GM19099 (cell line): ENCODE data around the gene GLS.

ENCODE experiments used
- POLR2A ChIP-seq: IDR thresholded peaks from 3 replicates; pipeline ENCODE4 v1.6.1; 2011; ENCODE audit warnings: low read depth; ENCODE audit not compliant: insufficient read length; ENCODE audit errors: extremely low read depth

GLS gene

GRCh38 chr2:190935054-190935453 is 54.4 kb downstream of the GLS start:
- no peak for TF ChIP-seq POLR2A

- no peak for TF ChIP-seq POLR2A
Observed at GRCh38 chr2:190938771-190939335, 58.2 kb downstream of the GLS start.

GRCh38 chr2:190940454-190940853 is 59.8 kb downstream of the GLS start:
- no peak for TF ChIP-seq POLR2A

- no peak for TF ChIP-seq POLR2A
Observed at GRCh38 chr2:190941571-190941970, 61.0 kb downstream of the GLS start.

GRCh38 chr2:190942697-190943096 is 62.1 kb downstream of the GLS start:
- TF ChIP-seq POLR2A, result no peak

- TF ChIP-seq POLR2A, result no peak
Observed at GRCh38 chr2:190943706-190944105, 63.1 kb downstream of the GLS start.

GRCh38 chr2:190947141-190947540 is 66.5 kb downstream of the GLS start:
- TF ChIP-seq POLR2A, result no peak

- no peak for TF ChIP-seq POLR2A
Observed at GRCh38 chr2:190947711-190948251, 67.2 kb downstream of the GLS start.

- TF ChIP-seq POLR2A, result no peak
Observed at GRCh38 chr2:190948671-190949070, 68.0 kb downstream of the GLS start.

- TF ChIP-seq POLR2A, result no peak
Observed at GRCh38 chr2:190950566-190950991, 70.0 kb downstream of the GLS start.

- no peak for TF ChIP-seq POLR2A
Observed at GRCh38 chr2:190953257-190953656, 72.6 kb downstream of the GLS start.

GRCh38 chr2:190959911-190960788 is 79.5 kb downstream of the GLS start:
- TF ChIP-seq POLR2A, result peak; percentile 29

GRCh38 chr2:190961918-190962487 is 81.4 kb downstream of the GLS start:
- TF ChIP-seq POLR2A, result peak; percentile 35

- TF ChIP-seq POLR2A, result no peak
Observed at GRCh38 chr2:190963088-190963487, 82.5 kb downstream of the GLS start.

GRCh38 chr2:190964170-190964795 is 83.7 kb downstream of the GLS start:
- peak; percentile 13 for TF ChIP-seq POLR2A
